GM23338 (cell line): ENCODE data around the gene HDGFL2. TPM values are rescaled to one million over a fixed set of nuclear protein-coding genes. Genes with fewer than 3 reads are reported as not detected.

Experiments
- ATAC-seq: fragments of 200-7000 bp; cut with Tn5 transposase; 3 replicates; pipeline ENCODE4 v1.9.1; 2020
- DNase-seq: peaks from one replicate; pipeline ENCODE4 v3.0.0-alpha.2; 2015; ENCODE audit warnings: low spot score
- H2AFZ ChIP-seq: fragments of 200-600 bp; sonication (generic); 2 replicates; pipeline ENCODE4 v1.8.0; 2016; ENCODE audit warnings: antibody characterized with exemption, mild to moderate bottlenecking, moderate library complexity
- H3F3A ChIP-seq: fragments of 200-600 bp; sonication (generic); replicated peaks from 2 replicates; pipeline ENCODE4 v1.8.0; 2017; ENCODE audit warnings: antibody characterized with exemption, mixed run types, low read depth
- H3K27ac ChIP-seq: fragments of 200-600 bp; sonication (generic); 2 replicates; pipeline ENCODE4 v1.6.1; 2016; ENCODE audit warnings: low read depth
- H3K27me3 ChIP-seq: fragments of 200-600 bp; sonication (generic); 2 replicates; pipeline ENCODE4 v1.8.0; 2016; ENCODE audit warnings: mild to moderate bottlenecking, mixed run types, moderate library complexity; ENCODE audit not compliant: insufficient read depth
- H3K36me3 ChIP-seq: fragments of 200-600 bp; sonication (generic); 2 replicates; pipeline ENCODE4 v1.8.0; 2016; ENCODE audit warnings: mild to moderate bottlenecking; ENCODE audit not compliant: insufficient read depth
- H3K4me1 ChIP-seq: fragments of 200-600 bp; sonication (generic); 2 replicates; pipeline ENCODE4 v1.8.0; 2016; ENCODE audit warnings: mild to moderate bottlenecking, moderate library complexity; ENCODE audit not compliant: insufficient read depth
- H3K4me2 ChIP-seq: fragments of 200-600 bp; sonication (generic); 2 replicates; pipeline ENCODE4 v1.7.1; 2017; ENCODE audit warnings: mixed run types
- H3K4me3 ChIP-seq: fragments of 200-600 bp; sonication (generic); 2 replicates; pipeline ENCODE4 v1.6.1; 2016; ENCODE audit warnings: mixed run types
- H3K79me2 ChIP-seq: fragments of 200-600 bp; sonication (generic); replicated peaks from 2 replicates; pipeline ENCODE4 v1.8.0; 2017; ENCODE audit warnings: mild to moderate bottlenecking; ENCODE audit not compliant: insufficient read depth
- H3K9me2 ChIP-seq: fragments of 200-600 bp; sonication (generic); 2 replicates; pipeline ENCODE4 v1.8.0; 2017; ENCODE audit not compliant: insufficient read depth
- H4K20me1 ChIP-seq: fragments of 200-600 bp; sonication (generic); replicated peaks from 2 replicates; pipeline ENCODE4 v1.8.0; 2017; ENCODE audit warnings: mild to moderate bottlenecking; ENCODE audit not compliant: insufficient read depth
- H3K27ac Mint-ChIP-seq: 2 replicates; pipeline ENCODE4 v1.8.0; 2020; ENCODE audit warnings: inconsistent platforms, mild to moderate bottlenecking, moderate library complexity, mixed read lengths
- H3K27me3 Mint-ChIP-seq: 3 replicates; pipeline ENCODE4 v1.8.0; 2022; ENCODE audit warnings: low read depth, mild to moderate bottlenecking, moderate library complexity, mixed read lengths, inconsistent platforms; ENCODE audit not compliant: insufficient read depth, poor library complexity
- H3K36me3 Mint-ChIP-seq: 3 replicates; pipeline ENCODE4 v1.8.0; 2021; ENCODE audit warnings: low read depth, mild to moderate bottlenecking, inconsistent platforms, moderate library complexity, mixed read lengths
- H3K4me1 Mint-ChIP-seq: 3 replicates; pipeline ENCODE4 v1.8.0; 2020; ENCODE audit warnings: mild to moderate bottlenecking, inconsistent platforms, mixed read lengths
- H3K4me3 Mint-ChIP-seq: 3 replicates; pipeline ENCODE4 v1.8.0; 2021; ENCODE audit warnings: moderate library complexity, mild to moderate bottlenecking, inconsistent platforms, mixed read lengths
- H3K9me3 Mint-ChIP-seq: 3 replicates; pipeline ENCODE4 v1.8.0; 2020; ENCODE audit warnings: moderate library complexity, mild to moderate bottlenecking, inconsistent platforms, mixed read lengths
- CREB1 ChIP-seq: fragments of 250-450 bp; sonication (Bioruptor Pico); IDR thresholded peaks from 2 replicates; pipeline ENCODE4 v1.5.0; 2020; ENCODE audit warnings: low read depth, mild to moderate bottlenecking, moderate library complexity
- JUNB ChIP-seq: IDR thresholded peaks from one replicate; pipeline ENCODE4 v1.6.1; 2016; ENCODE audit warnings: antibody characterized with exemption; ENCODE audit not compliant: unreplicated experiment
- POLR2AphosphoS5 ChIP-seq: IDR thresholded peaks from 2 replicates; pipeline ENCODE4 v1.6.1; 2016; ENCODE audit warnings: antibody characterized with exemption, low read depth
- STAT1 ChIP-seq: IDR thresholded peaks from one replicate; pipeline ENCODE4 v1.6.1; 2016; ENCODE audit warnings: antibody characterized with exemption; ENCODE audit not compliant: unreplicated experiment
- ZNF114 ChIP-seq: fragments of 250-450 bp; sonication (Bioruptor Pico); IDR thresholded peaks from 2 replicates; pipeline ENCODE4 v1.5.0; 2020; ENCODE audit warnings: mild to moderate bottlenecking, moderate library complexity
- ZNF331 ChIP-seq: fragments of 250-450 bp; sonication (Bioruptor Pico); IDR thresholded peaks from 2 replicates; pipeline ENCODE4 v1.5.0; 2020; ENCODE audit warnings: low read depth, mild to moderate bottlenecking, moderate library complexity
- ZNF462 ChIP-seq: fragments of 250-450 bp; sonication (Bioruptor Pico); IDR thresholded peaks from 2 replicates; pipeline ENCODE4 v1.5.0; 2020; ENCODE audit warnings: mild to moderate bottlenecking, moderate library complexity
- polyA plus RNA-seq: library from polyadenylated mRNA; unstranded; fragments of >200 nt; fragmentation: Nextera tagmentation; extraction: Ambion mirVana; gene quantifications from 2 replicates; pipeline ENCODE4 v1.2.1, GENCODE V29; 2016
- total RNA-seq: library from RNA; depleted of rRNA; stranded (reverse); fragments of >200 nt; shearing (Covaris generic); gene quantifications from 2 replicates; pipeline ENCODE4 v1.2.3, GENCODE V29; 2014
- TF ChIP-seq, protein P1 (sequence below): IDR thresholded peaks from one replicate; pipeline ENCODE4 v1.6.1; 2018; ENCODE audit warnings: antibody characterized with exemption; ENCODE audit not compliant: unreplicated experiment
- TF ChIP-seq, protein P2 (sequence below), 2 experiments: fragments of 200-600 bp in 1 of 2; sonication (generic) in 1 of 2; conservative IDR thresholded peaks; 2 replicates each; pipeline versions ENCODE4 v1.5.1 to v1.6.1; 2016 to 2017; ENCODE audit warnings: antibody characterized with exemption in 2 of 2, low read depth in 2 of 2, mild to moderate bottlenecking in 2 of 2, moderate library complexity in 1 of 2

Gene HDGFL2
- total and polyA plus RNA-seq, 2 experiments from 2014 or later = 64.8 to 113 TPM

DNA sequence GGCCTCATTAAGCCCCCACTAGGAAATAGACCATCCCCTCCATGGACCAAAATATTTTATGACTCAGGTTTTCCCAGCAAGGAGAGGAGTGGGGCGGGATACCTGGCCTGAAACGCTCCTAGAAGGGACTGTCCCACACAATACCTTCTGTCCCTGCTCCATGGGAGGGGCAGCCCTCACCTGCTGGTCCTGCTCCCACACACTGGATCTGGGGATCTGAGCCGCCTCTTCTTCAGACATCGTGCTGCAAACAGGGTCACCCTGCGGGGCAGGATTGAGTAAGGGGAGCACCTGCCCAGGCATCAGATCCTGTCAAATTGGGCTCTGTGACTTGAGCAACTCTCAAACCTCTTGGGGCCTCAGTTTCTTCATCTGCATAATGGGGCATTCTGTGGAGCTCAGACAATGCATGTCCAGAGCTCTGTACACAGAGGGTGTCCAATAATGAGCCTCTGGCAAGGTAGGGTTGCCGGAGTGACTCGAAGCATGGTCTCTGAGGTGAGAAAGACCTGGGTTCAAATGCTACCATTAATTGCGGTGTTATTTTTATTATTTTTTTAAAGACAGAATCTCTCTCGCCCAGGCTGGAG is 61.8 kb downstream of the HDGFL2 start (continued):
- TF ChIP-seq, protein P1, sequence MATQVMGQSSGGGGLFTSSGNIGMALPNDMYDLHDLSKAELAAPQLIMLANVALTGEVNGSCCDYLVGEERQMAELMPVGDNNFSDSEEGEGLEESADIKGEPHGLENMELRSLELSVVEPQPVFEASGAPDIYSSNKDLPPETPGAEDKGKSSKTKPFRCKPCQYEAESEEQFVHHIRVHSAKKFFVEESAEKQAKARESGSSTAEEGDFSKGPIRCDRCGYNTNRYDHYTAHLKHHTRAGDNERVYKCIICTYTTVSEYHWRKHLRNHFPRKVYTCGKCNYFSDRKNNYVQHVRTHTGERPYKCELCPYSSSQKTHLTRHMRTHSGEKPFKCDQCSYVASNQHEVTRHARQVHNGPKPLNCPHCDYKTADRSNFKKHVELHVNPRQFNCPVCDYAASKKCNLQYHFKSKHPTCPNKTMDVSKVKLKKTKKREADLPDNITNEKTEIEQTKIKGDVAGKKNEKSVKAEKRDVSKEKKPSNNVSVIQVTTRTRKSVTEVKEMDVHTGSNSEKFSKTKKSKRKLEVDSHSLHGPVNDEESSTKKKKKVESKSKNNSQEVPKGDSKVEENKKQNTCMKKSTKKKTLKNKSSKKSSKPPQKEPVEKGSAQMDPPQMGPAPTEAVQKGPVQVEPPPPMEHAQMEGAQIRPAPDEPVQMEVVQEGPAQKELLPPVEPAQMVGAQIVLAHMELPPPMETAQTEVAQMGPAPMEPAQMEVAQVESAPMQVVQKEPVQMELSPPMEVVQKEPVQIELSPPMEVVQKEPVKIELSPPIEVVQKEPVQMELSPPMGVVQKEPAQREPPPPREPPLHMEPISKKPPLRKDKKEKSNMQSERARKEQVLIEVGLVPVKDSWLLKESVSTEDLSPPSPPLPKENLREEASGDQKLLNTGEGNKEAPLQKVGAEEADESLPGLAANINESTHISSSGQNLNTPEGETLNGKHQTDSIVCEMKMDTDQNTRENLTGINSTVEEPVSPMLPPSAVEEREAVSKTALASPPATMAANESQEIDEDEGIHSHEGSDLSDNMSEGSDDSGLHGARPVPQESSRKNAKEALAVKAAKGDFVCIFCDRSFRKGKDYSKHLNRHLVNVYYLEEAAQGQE = no peak
- no peak for TF ChIP-seq ZNF331 (CRISPR knock-in tag)
- no peak for TF ChIP-seq POLR2AphosphoS5
- TF ChIP-seq JUNB = no peak
- no peak for TF ChIP-seq ZNF114
- no peak for TF ChIP-seq CREB1 (CRISPR knock-in tag)
- TF ChIP-seq, protein P2, sequence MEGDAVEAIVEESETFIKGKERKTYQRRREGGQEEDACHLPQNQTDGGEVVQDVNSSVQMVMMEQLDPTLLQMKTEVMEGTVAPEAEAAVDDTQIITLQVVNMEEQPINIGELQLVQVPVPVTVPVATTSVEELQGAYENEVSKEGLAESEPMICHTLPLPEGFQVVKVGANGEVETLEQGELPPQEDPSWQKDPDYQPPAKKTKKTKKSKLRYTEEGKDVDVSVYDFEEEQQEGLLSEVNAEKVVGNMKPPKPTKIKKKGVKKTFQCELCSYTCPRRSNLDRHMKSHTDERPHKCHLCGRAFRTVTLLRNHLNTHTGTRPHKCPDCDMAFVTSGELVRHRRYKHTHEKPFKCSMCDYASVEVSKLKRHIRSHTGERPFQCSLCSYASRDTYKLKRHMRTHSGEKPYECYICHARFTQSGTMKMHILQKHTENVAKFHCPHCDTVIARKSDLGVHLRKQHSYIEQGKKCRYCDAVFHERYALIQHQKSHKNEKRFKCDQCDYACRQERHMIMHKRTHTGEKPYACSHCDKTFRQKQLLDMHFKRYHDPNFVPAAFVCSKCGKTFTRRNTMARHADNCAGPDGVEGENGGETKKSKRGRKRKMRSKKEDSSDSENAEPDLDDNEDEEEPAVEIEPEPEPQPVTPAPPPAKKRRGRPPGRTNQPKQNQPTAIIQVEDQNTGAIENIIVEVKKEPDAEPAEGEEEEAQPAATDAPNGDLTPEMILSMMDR (conservative IDR thresholded peaks at IDR 0.05; ENCODE audit: low read depth in 2 of 2) = no peak
- no peak for TF ChIP-seq STAT1

GRCh38 chr19:4534836-4535658 is 63.0 kb downstream of the HDGFL2 start, which contains the start of gene PLIN5:
PLIN5 (minus strand) TSS chr19:4535224; CDS start chr19:4534074, 1,150 bp downstream.
- H2AFZ ChIP-seq = no peak within 1 kb of the TSS; the same call in 1 of the 2 replicates
- Mint-ChIP-seq H3K27ac (no peak within 1 kb of the TSS; the same call in 1 of the 2 replicates), H3K27me3 (peaks cover 20% of the 10 kb centered on the region)
- no peak for TF ChIP-seq ZNF331 (CRISPR knock-in tag)
- peak; percentile 53; the same call in 1 of the 2 replicates for TF ChIP-seq POLR2AphosphoS5
- TF ChIP-seq ZNF462 (CRISPR knock-in tag) = no peak

More at GRCh38 chr19:4534836-4535658, 63.0 kb downstream of the HDGFL2 start, which contains the start of gene PLIN5:
- H3K4me1 Mint-ChIP-seq = peaks cover 5% of the 10 kb centered on the region
- H3F3A ChIP-seq = peaks cover 6% of the 10 kb centered on the region; the same call in 1 of the 2 replicates
- H3K4me3 ChIP-seq = peak within 1 kb of the TSS; percentile 54
- H3K79me2 ChIP-seq = no peaks in the 10 kb centered on the region
- no peaks in the 10 kb centered on the region; the same call in 1 of the 2 replicates for H4K20me1 ChIP-seq
- no peaks in the 10 kb centered on the region for H3K36me3 Mint-ChIP-seq
- ATAC-seq (peak; percentile 91), DNase-seq (peak; percentile 96)
- no peaks in the 10 kb centered on the region for H3K36me3 ChIP-seq
- H3K4me2 ChIP-seq = peak within 1 kb of the TSS; percentile 78
- peak within 1 kb of the TSS; percentile 63 for H3K4me3 Mint-ChIP-seq
- no peaks in the 10 kb centered on the region for H3K9me2 ChIP-seq
- H3K4me1 ChIP-seq = no peaks in the 10 kb centered on the region; the same call in 1 of the 2 replicates
- H3K9me3 Mint-ChIP-seq = no peaks in the 10 kb centered on the region; the same call in 2 of the 3 replicates
- no peak within 1 kb of the TSS for H3K27ac ChIP-seq
- peaks cover 17% of the 10 kb centered on the region for H3K27me3 ChIP-seq
